ENCODE measurements around the gene ARID3A. TPM values are rescaled to one million over a fixed set of nuclear protein-coding genes. Genes with fewer than 3 reads are reported as not detected.

The ARID3A gene
- total RNA-seq, 1 experiment from 2014 or later = 116 TPM

- ATAC-seq = no peak
- 0 out of 2 replicates have a peak overlapping the region, but pooled peaks have one; percentile 82 for H3K27ac Mint-ChIP-seq
- CTCF ChIA-PET = no interaction called here
These were observed 14.9 kb downstream of the ARID3A start for GRCh38 chr19:940591-941291.

GRCh38 chr19:941292-942132, 15.7 kb downstream of the ARID3A start:
- ChIA-PET CTCF (no interaction called here), POLR2A (no interaction called here)
- H3K27me3 Mint-ChIP-seq (ENCODE audit: low read depth) = no peaks in the 10 kb centered on the region
- no peaks in the 10 kb centered on the region for H3K9me3 Mint-ChIP-seq
- DNase-seq (ENCODE audit: low spot score) = no peak
- H3K36me3 Mint-ChIP-seq = peaks cover 36% of the 10 kb centered on the region
- peak overlapping the region; percentile 65; the same call in 1 of the 2 replicates for H3K27ac Mint-ChIP-seq
- H3K4me1 Mint-ChIP-seq = no peaks in the 10 kb centered on the region
- no peak for ATAC-seq
- no peak overlapping the region for H3K4me3 Mint-ChIP-seq
- TF ChIP-seq PREB (CRISPR knock-in tag; IDR thresholded peaks at IDR 0.05; ENCODE audit: borderline replicate concordance) = no peak
- no peak for TF ChIP-seq ATF6 (CRISPR knock-in tag; IDR thresholded peaks at IDR 0.05)
- no peak for TF ChIP-seq JAZF1 (CRISPR knock-in tag; IDR thresholded peaks at IDR 0.05)
- TF ChIP-seq ZNF671 (CRISPR knock-in tag; IDR thresholded peaks at IDR 0.05) = no peak
- no peak for TF ChIP-seq RELA (CRISPR knock-in tag; IDR thresholded peaks at IDR 0.05; ENCODE audit: borderline replicate concordance)
- no peak for TF ChIP-seq ZNF232 (CRISPR knock-in tag; IDR thresholded peaks at IDR 0.05)
- TF ChIP-seq TCF7 (CRISPR knock-in tag; IDR thresholded peaks at IDR 0.05; ENCODE audit: low read depth) = no peak
- TF ChIP-seq RORB (CRISPR knock-in tag; IDR thresholded peaks at IDR 0.05) = no peak

More at GRCh38 chr19:940591-941291, 14.9 kb downstream of the ARID3A start:
- Mint-ChIP-seq H3K27me3 (ENCODE audit: low read depth) (no peaks in the 10 kb centered on the region), H3K36me3 (peaks cover 36% of the 10 kb centered on the region), H3K4me3 (no peak overlapping the region), H3K9me3 (no peaks in the 10 kb centered on the region), H3K4me1 (no peaks in the 10 kb centered on the region)
- POLR2A ChIA-PET = no interaction called here
- TF ChIP-seq ZNF425 (CRISPR knock-in tag; conservative IDR thresholded peaks at IDR 0.05) (no peak), TP53 (CRISPR knock-in tag; IDR thresholded peaks at IDR 0.05) (no peak), MLX (CRISPR knock-in tag; IDR thresholded peaks at IDR 0.05) (no peak), TEAD1 (CRISPR knock-in tag; IDR thresholded peaks at IDR 0.05) (no peak), HMGXB4 (CRISPR knock-in tag; IDR thresholded peaks at IDR 0.05) (no peak)
- DNase-seq (ENCODE audit: low spot score) = no peak

Data from WTC11 (cell line).